Mesenchymal stem cell (in vitro differentiated cells and primary cell): ENCODE data around the gene RAB33A.

ENCODE experiments used
- DNase-seq: peaks from one replicate; pipeline ENCODE4 v3.0.0-alpha.2; 2013
- H2AFZ ChIP-seq: one replicate; pipeline ENCODE4 v1.6.1; 2013; ENCODE audit warnings: low read depth, mild to moderate bottlenecking, control low read depth, inconsistent platforms, low read length, moderate library complexity
- H2AK5ac ChIP-seq: 2 replicates; pipeline ENCODE4 v1.6.1; 2013; ENCODE audit warnings: low read length, moderate library complexity, mild to moderate bottlenecking, inconsistent platforms; ENCODE audit not compliant: severe bottlenecking
- H2BK120ac ChIP-seq: one replicate; pipeline ENCODE4 v1.6.1; 2013; ENCODE audit warnings: low read depth, mild to moderate bottlenecking, inconsistent platforms, low read length, moderate library complexity
- H2BK12ac ChIP-seq, 2 experiments: one replicate each; pipeline ENCODE4 v1.6.1; 2013; ENCODE audit warnings: inconsistent platforms in 2 of 2, low read length in 2 of 2, mild to moderate bottlenecking in 2 of 2, moderate library complexity in 2 of 2, control low read depth in 1 of 2
- H2BK15ac ChIP-seq: one replicate; pipeline ENCODE4 v1.6.1; 2013; ENCODE audit warnings: mild to moderate bottlenecking, low read depth, inconsistent platforms; ENCODE audit not compliant: poor library complexity, severe bottlenecking
- H2BK5ac ChIP-seq: 2 replicates; pipeline ENCODE4 v1.6.1; 2013; ENCODE audit warnings: low read depth, mild to moderate bottlenecking, low read length, control low read depth, inconsistent platforms; ENCODE audit not compliant: poor library complexity, severe bottlenecking
- H3K14ac ChIP-seq, 2 experiments: one replicate each; pipeline ENCODE4 v1.6.1; 2013; ENCODE audit warnings: inconsistent platforms in 2 of 2, low read length in 2 of 2, control low read depth in 1 of 2, mild to moderate bottlenecking in 1 of 2, moderate library complexity in 1 of 2
- H3K18ac ChIP-seq, 2 experiments: one replicate each; pipeline ENCODE4 v1.6.1; 2013; ENCODE audit warnings: inconsistent platforms in 2 of 2, low read length in 2 of 2, control low read depth in 1 of 2, low read depth in 1 of 2, mild to moderate bottlenecking in 1 of 2
- H3K23ac ChIP-seq, 2 experiments: one replicate each; pipeline ENCODE4 v1.6.1; 2013; ENCODE audit warnings: inconsistent platforms in 2 of 2, low read length in 2 of 2, mild to moderate bottlenecking in 2 of 2, moderate library complexity in 2 of 2, control low read depth in 1 of 2
- H3K27ac ChIP-seq: 2 replicates; pipeline ENCODE4 v1.5.1; 2013; ENCODE audit warnings: mild to moderate bottlenecking, moderate library complexity, low read length, control low read depth, inconsistent platforms; ENCODE audit not compliant: poor library complexity, severe bottlenecking
- H3K27me3 ChIP-seq, 2 experiments: 2 replicates each; pipeline versions ENCODE4 v1.6.1 to v1.7.0; 2013; ENCODE audit warnings: low read length in 2 of 2, mild to moderate bottlenecking in 2 of 2, moderate library complexity in 2 of 2, control low read depth in 1 of 2, inconsistent platforms in 1 of 2; ENCODE audit not compliant: control insufficient read depth in 1 of 2, insufficient read depth in 1 of 2
- H3K36me3 ChIP-seq, 2 experiments: 2 replicates each; pipeline versions ENCODE4 v1.6.1 to v1.7.0; 2013; ENCODE audit warnings: low read length in 2 of 2, control low read depth in 1 of 2, inconsistent platforms in 1 of 2, low read depth in 1 of 2, mild to moderate bottlenecking in 1 of 2; ENCODE audit not compliant: insufficient read depth in 2 of 2, control insufficient read depth in 1 of 2
- H3K4ac ChIP-seq, 2 experiments: one replicate each; pipeline ENCODE4 v1.6.1; 2013; ENCODE audit warnings: inconsistent platforms in 2 of 2, low read length in 2 of 2, mild to moderate bottlenecking in 2 of 2, moderate library complexity in 2 of 2, control low read depth in 1 of 2, low read depth in 1 of 2
- H3K4me1 ChIP-seq: 2 replicates; pipeline ENCODE4 v1.6.1; 2013; ENCODE audit warnings: low read depth, low read length, control low read depth; ENCODE audit not compliant: control insufficient read depth, insufficient read depth
- H3K4me2 ChIP-seq: 2 replicates; pipeline ENCODE4 v1.6.1; 2013; ENCODE audit warnings: low read length, mild to moderate bottlenecking, inconsistent platforms; ENCODE audit not compliant: poor library complexity, severe bottlenecking
- H3K4me3 ChIP-seq, 2 experiments: 2 replicates each; pipeline versions ENCODE4 v1.5.1 to v1.7.0; 2013; ENCODE audit warnings: low read length in 2 of 2, mild to moderate bottlenecking in 2 of 2, control low read depth in 1 of 2, low read depth in 1 of 2; ENCODE audit not compliant: insufficient read depth in 1 of 2
- H3K79me1 ChIP-seq: replicated peaks from 2 replicates; pipeline ENCODE4 v1.6.1; 2013; ENCODE audit warnings: mild to moderate bottlenecking, control low read depth, low read length, inconsistent platforms; ENCODE audit not compliant: poor library complexity, severe bottlenecking
- H3K9ac ChIP-seq: 2 replicates; pipeline ENCODE4 v1.7.0; 2013; ENCODE audit warnings: mild to moderate bottlenecking, low read length, moderate library complexity
- H3K9me3 ChIP-seq: 2 replicates; pipeline ENCODE4 v1.7.0; 2013; ENCODE audit warnings: mild to moderate bottlenecking, low read length; ENCODE audit not compliant: control insufficient read depth
- H4K8ac ChIP-seq: one replicate; pipeline ENCODE4 v1.6.1; 2013; ENCODE audit warnings: inconsistent platforms, mild to moderate bottlenecking, low read length, moderate library complexity
- H4K91ac ChIP-seq: one replicate; pipeline ENCODE4 v1.6.1; 2013; ENCODE audit warnings: mild to moderate bottlenecking, low read length, inconsistent platforms
- WGBS: methylation state at CpG from one replicate; pipeline ENCODE4 v1.1.7; 2013; ENCODE audit warnings: mixed read lengths; 5-methylcytosine and 5-hydroxymethylcytosine counted together

The RAB33A gene

GRCh38 chrX:130145123-130145522 is 26.6 kb upstream of the RAB33A start:
- no peak overlapping the region for H3K18ac ChIP-seq
- no peak overlapping the region for H2BK15ac ChIP-seq
- no peak overlapping the region for H3K27ac ChIP-seq
- peaks cover 0 to 20% of the 10 kb centered on the region in 2 experiments for H3K27me3 ChIP-seq
- H3K4me3 ChIP-seq = no peak overlapping the region
- no peak overlapping the region for H3K23ac ChIP-seq
- no peak overlapping the region for H3K4ac ChIP-seq
- H3K9ac ChIP-seq = no peak overlapping the region
- H3K4me2 ChIP-seq = no peak overlapping the region
- no peak overlapping the region for H2BK12ac ChIP-seq
- H4K8ac ChIP-seq = no peak overlapping the region
- H3K4me1 ChIP-seq = no peaks in the 10 kb centered on the region
- H3K79me1 ChIP-seq = no peaks in the 10 kb centered on the region
- no CpG with 5 or more reads among the region's 4 CpGs for WGBS
- no peak for DNase-seq
- H2AFZ ChIP-seq = no peak overlapping the region
- H2AK5ac ChIP-seq = no peak overlapping the region
- no peak overlapping the region for H2BK120ac ChIP-seq
- no peak overlapping the region for H2BK5ac ChIP-seq
- no peaks in the 10 kb centered on the region for H3K9me3 ChIP-seq
- no peak overlapping the region for H3K14ac ChIP-seq
- no peak overlapping the region for H4K91ac ChIP-seq
- peaks cover 5 to 65% of the 10 kb centered on the region in 2 experiments for H3K36me3 ChIP-seq

GRCh38 chrX:130147631-130148030 is 24.1 kb upstream of the RAB33A start:
- Histone ChIP-seq H3K14ac (no peak overlapping the region), H3K27me3 (peaks cover 0 to 15% of the 10 kb centered on the region in 2 experiments), H2BK5ac (no peak overlapping the region), H3K9ac (no peak overlapping the region), H2BK15ac (no peak overlapping the region), H2BK120ac (no peak overlapping the region), H3K4me2 (no peak overlapping the region), H3K4me3 (no peak overlapping the region), H3K4me1 (no peaks in the 10 kb centered on the region), H3K18ac (no peak overlapping the region), H3K36me3 (peaks cover 5 to 48% of the 10 kb centered on the region in 2 experiments), H2AFZ (no peak overlapping the region), H3K4ac (no peak overlapping the region), H3K23ac (no peak overlapping the region), H2BK12ac (no peak overlapping the region), H4K91ac (no peak overlapping the region), H3K79me1 (peaks cover 2% of the 10 kb centered on the region), H3K27ac (no peak overlapping the region), H4K8ac (no peak overlapping the region), H2AK5ac (no peak overlapping the region), H3K9me3 (no peaks in the 10 kb centered on the region)
- 97% methylated on average over 4 of the region's 5 CpGs for WGBS
- DNase-seq = no peak

GRCh38 chrX:130155564-130155963 is 16.2 kb upstream of the RAB33A start:
- no peak overlapping the region for H4K91ac ChIP-seq
- no CpG with 5 or more reads among the region's 2 CpGs for WGBS
- no peak overlapping the region for H3K18ac ChIP-seq
- H2BK12ac ChIP-seq = no peak overlapping the region
- no peaks in the 10 kb centered on the region for H3K9me3 ChIP-seq
- H2BK15ac ChIP-seq = no peak overlapping the region
- no peak for DNase-seq
- no peak overlapping the region for H2BK5ac ChIP-seq
- no peak overlapping the region for H4K8ac ChIP-seq
- no peak overlapping the region for H3K27ac ChIP-seq
- H2BK120ac ChIP-seq = no peak overlapping the region
- H3K4me2 ChIP-seq = no peak overlapping the region
- peaks cover 6% of the 10 kb centered on the region for H3K79me1 ChIP-seq
- H3K4me1 ChIP-seq = peaks cover 2% of the 10 kb centered on the region
- H2AFZ ChIP-seq = no peak overlapping the region
- H3K36me3 ChIP-seq = peaks cover 0 to 8% of the 10 kb centered on the region in 2 experiments
- no peak overlapping the region for H3K14ac ChIP-seq
- no peak overlapping the region for H3K9ac ChIP-seq
- peaks cover 0 to 17% of the 10 kb centered on the region in 2 experiments for H3K27me3 ChIP-seq
- no peak overlapping the region for H3K23ac ChIP-seq
- H2AK5ac ChIP-seq = no peak overlapping the region
- H3K4ac ChIP-seq = no peak overlapping the region
- H3K4me3 ChIP-seq = no peak overlapping the region

- Histone ChIP-seq H3K9me3 (no peaks in the 10 kb centered on the region), H2BK15ac (no peak overlapping the region), H3K4me2 (no peak overlapping the region), H2BK120ac (no peak overlapping the region), H3K4me1 (peaks cover 3% of the 10 kb centered on the region), H3K23ac (no peak overlapping the region), H2AK5ac (no peak overlapping the region), H2AFZ (no peak overlapping the region), H4K8ac (no peak overlapping the region), H3K4me3 (no peak overlapping the region), H3K4ac (no peak overlapping the region), H4K91ac (no peak overlapping the region), H3K27ac (no peak overlapping the region), H2BK12ac (no peak overlapping the region), H3K36me3 (peaks cover 0 to 8% of the 10 kb centered on the region in 2 experiments), H3K18ac (no peak overlapping the region), H3K9ac (no peak overlapping the region), H2BK5ac (no peak overlapping the region), H3K14ac (no peak overlapping the region), H3K79me1 (peaks cover 3% of the 10 kb centered on the region), H3K27me3 (peaks cover 0 to 14% of the 10 kb centered on the region in 2 experiments)
- 96% methylated on average over 1 of the region's 2 CpGs for WGBS
- DNase-seq = no peak
These were observed 13.5 kb upstream of the RAB33A start for GRCh38 chrX:130158311-130158710.
